Superior temporal gyrus (tissue), 1 donor: Measurements from ENCODE around the gene MYO1E.
"Not testable (repeated sequence)": the region's sequence is repeated elsewhere in the genome, so short reads cannot be mapped to it uniquely, and the experiment has no call there.

Experiments used
- DNase-seq: peaks from one replicate; pipeline ENCODE4 v3.0.0-alpha.2; 2016; ENCODE audit errors: extremely low spot score

Gene MYO1E

DNA sequence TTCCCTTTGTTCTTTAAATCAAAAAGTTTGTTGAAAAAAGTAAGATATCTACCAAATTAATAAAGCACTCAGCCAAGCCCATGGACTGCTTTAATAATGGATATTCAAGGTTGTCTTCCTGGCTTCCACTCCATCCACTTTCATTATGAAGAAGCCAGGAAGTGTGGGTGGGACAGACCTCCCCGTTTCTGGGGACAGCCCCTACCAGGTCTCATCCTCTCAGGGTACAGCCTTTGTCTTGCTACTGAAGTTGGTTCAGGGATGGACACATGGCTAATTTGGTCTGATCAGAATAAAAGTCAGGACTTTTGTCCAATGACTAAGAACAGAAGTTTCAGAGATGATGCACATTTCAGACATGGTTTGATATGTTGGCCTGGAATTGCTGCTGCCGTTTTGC is 235.1 kb downstream of the MYO1E start:
- no peak for DNase-seq

DNA sequence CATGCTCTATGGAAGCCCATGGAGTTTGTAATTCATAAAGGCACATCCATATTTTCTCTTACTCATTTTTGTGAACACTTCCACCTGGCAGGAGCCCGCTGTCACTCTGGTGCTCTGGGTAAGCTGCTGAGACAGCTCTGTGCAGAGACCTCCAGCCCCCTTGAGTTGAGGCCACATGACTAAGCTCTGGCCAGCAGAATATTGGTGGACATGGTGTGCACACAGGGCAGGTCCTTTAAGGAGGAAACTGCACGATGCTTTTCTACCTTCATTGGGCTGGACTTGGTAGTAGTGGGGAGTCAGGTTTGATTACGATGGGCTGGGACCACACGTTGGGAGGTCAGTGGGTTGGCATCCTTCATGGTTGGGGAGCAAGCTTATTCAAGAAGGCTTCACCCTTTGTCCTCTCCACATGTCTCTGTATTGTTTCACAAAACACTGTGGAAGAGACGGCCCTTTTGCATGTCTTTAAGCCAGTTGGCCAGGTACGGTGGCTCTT is 238.7 kb downstream of the MYO1E start:
- DNase-seq: no peak

DNA sequence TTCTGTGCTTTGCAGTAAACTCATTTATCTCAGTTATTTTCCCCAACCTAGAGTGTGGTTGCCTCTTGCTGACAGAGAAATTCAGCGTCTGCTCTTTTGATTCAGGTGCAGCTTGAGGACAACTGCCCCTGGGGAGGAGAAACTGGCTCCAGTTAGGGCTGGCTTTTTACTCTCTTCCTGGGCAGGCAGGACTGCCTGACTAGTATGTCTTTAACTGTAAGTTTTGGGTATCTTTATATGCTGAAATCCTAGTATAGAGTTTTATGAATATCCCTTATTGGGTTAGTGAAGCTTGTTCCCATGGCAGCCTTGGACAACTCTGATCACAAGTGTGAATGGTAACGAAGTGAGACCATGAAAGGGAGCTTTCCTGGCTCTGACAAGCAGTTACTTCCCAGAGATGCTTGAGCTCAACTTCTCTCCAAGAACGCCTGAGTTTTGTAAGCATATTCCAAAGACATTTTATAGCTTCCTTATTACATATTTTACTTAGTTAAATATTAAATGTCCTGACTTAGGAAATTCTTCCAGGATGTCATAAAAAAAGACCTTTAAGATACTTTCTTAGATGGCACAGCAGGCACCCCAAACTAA is 240.6 kb downstream of the MYO1E start:
- no peak for DNase-seq

DNA sequence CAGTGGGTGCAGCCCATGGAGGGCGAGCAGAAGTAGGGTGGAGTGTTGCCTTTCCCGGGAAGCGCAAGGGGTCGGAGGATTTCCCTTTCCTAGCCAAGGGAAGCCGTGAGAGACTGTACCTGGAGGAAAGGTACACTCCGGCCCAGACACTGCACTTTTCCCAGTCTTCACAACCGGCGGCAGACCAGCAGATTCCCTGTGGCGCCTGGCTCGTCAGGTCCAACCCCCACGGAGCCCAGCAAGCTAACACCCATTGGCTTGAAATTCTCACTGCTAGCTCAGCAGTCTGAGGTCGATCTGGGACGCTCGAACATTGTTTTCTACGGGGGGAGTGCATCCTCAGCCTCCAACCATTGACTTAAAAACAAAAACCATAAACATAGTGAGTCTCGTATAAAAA is 241.2 kb downstream of the MYO1E start:
- DNase-seq: no peak

DNA sequence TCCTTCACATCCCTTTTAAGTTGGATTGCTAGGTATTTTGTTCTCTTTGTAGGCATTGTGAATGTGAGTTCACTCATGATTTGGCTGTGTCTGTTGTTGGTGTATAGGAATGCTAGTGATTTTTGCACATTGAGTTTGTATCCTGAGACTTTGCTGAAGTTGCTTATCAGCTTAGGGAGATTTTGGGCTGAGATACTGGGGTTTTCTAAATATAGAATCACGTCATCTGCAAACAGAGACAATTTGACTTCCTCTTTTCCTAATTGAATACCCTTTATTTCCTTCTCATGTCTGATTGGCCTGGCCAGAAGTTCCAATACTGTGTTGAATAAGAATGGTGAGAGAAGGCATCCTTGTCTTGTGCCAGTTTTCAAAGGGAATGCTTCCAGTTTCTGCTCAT is 245.4 kb downstream of the MYO1E start:
- not testable (repeated sequence) for DNase-seq

DNA sequence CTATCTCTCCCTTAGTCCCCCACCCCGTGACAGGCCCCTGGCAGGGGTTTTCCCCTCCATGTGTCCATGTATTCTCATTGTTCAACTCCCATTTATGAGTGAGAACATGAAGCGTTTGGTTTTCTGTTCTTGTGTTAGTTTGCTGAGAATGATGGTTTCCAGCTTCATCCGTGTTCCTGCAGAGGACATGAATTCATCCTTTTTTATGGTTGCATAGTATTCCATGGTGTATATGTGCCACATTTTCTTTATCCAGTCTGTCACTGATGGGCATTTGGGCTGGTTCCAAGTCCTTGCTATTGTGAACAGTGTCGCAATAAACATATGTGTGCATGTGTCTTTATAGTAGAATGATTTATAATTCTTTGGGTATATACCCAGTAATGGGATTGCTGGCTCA is 247.0 kb downstream of the MYO1E start:
- not testable (repeated sequence) for DNase-seq

DNA sequence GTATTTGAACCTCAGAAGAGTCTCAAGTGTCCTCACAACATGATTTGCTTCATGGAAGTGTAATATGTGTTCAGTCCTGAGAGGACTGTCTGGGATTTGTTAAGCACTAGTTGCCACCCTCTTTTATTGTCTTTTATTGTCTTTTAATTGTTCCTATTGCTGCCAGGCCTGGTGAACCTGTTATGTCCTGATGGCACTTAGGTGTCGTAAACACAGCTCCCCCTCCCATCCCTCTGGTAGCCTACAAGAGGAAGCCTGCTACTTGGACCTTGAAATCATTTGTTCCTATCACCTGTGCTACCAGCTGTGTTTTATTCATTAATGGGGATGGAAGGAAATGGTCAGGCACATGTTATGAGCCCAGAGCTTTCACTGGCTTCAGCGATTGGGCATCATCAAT is 248.4 kb downstream of the MYO1E start:
- no peak for DNase-seq

DNA sequence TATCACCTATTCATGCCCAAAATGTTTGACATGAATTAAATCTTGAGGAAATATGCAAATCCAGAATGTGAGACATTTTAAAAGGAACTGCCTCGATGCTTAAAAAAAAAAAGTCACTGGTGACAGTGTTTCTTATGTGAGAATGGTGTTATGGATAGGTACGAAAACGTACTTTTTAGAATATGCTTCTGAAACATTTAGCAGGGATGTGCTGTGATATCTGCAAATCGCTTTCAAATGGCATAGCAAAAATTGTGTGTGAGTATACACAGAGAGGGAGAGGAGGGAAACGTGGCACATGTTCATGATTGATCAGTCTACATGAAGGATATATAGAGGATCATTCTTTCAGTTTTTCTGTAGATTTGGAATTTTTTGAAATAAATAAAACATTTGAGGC is 251.7 kb downstream of the MYO1E start:
- DNase-seq: no peak

DNA sequence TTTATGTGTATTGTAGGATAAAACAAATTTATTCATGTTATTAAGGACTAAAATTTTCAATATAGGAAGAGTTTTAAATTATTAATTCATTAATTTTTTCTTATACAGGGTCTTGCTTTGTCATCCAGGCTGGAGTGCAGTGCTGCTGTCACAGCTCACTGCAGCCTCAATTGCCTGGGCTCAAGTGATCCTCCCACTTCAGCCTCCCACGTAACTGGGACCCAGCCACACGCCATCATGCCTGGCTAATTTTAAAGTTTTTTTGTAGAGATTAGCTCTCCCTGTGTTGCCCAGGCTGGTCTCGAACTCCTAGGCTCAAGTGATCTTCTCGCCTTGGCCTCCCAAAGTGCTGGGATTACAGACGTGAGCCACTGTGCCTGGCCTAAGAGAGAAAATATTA is 253.0 kb downstream of the MYO1E start:
- no peak for DNase-seq

DNA sequence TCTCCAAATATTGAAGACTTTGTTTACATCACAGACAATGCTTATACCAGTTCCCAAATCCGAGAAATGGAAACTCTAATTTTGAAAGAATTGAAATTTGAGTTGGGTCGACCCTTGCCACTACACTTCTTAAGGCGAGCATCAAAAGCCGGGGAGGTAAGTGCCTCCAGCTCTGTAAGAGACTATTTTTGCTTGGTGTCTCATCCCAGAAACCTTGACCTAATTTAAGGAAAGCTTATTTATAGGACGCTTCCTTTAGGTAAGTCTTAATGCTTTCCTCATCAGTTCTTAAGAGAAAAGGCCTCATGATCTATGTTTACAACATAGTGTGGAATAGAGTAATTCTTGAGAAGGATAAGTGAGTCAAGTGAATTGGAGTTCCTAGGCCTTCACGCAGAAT is 255.9 kb downstream of the MYO1E start:
- no peak for DNase-seq

DNA sequence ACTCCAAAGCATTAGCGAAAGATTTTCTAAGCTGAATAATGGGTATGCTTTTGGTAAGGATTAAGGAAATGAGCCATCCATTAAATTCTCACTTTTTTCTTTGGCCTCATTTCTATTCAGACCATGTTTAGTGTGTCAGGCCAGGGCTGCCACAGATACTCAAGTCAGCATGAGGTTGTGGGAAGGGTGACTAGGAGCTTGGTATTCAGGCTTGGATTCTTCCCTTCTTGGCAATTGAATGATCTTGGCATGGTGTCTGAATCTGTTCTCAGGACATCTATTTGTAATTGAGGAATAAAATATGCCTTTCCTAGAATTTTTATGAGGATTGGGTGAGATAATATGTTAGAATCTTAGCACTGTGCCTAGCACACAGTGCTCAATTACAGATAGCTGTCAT is 256.5 kb downstream of the MYO1E start:
- no peak for DNase-seq

DNA sequence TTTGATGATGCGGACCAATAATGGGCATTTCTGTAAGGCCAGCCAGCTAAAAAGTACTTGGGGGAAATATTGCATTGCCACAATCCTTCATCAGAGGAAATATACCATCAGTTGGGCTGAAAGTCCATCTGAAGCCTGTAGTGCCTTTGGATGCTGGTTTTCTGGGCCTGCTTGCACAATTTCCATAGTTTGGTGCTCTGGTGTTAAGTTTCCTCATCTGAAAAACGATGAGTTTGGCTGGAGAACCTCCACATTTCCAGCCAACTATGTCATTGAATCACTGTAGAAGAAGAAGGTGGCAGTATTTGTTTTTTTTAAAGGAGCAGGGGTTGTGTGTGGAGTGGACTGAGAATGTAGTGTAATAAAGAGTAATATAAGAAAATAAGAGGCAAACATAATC is 257.6 kb downstream of the MYO1E start:
- DNase-seq: no peak

DNA sequence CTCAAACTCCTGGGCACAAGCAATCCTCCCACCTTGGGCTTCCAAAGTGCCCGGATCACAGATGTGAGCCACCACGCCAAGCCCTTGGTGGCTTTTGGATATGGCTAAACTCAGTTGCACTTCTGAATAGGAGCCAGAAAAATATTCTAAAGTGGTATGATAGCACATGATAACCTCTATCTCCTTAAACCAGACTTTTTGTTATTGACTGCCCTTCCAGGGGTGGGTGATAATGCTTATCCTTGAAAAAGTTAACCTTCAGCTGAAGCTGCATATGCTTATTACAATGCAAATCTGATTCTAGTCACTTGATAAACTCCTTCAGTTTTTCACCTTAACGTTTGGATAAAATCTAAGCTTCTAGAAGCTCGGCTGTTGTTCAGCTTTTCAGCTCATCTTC is 261.4 kb downstream of the MYO1E start:
- DNase-seq: no peak

DNA sequence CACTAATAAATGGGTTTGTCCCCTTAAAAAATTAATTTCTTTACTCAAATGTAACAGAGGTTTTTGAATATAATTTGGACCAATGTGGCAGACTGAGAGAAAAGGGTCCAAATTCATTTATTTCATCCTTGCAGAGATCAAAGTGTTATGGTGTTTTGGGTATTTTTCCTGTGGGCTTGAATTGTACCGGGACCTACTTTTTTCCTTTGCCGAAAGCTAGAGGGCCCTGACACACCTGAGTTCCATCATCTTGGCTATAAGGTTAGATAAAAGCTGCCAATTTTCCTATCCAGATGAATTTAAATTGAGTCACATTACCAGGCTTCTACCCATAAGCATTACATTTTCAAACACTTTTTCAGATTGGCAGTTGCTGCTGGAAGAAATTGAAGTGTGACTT is 266.8 kb downstream of the MYO1E start:
- no peak for DNase-seq

DNA sequence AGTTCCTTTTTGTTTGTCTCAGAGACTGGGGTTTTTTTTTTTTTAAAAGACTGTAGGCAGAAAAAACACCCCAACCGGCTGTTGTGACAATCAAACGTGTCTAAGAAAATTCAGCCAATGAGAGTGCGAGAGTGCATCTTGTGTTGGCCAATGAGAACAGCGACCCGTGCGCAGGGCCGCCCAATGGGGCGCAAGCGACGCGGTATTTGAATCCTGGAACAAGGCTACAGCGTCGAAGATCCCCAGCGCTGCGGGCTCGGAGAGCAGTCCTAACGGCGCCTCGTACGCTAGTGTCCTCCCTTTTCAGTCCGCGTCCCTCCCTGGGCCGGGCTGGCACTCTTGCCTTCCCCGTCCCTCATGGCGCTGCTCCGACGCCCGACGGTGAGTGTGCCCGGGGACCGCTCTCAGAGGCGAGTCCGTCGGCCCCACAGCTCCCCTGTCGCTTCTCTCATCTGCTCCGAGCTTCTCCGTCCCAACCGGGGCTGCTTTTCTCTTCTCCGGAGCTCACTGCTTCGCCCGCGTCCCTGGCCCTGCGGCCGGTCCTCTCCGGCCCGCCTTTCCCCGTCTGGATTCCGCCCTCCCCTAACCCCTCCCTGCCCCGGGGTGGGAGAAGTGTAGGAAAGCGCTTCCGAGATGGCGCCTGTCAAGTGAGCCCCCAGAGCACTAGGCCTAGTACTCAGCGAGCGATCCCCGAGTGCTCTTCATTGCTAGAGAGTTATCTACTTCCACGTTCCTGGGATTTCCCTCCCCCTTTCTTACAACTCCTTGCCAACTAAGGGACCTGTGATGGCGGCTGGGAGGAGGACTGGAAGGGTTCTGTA is 267.5 kb downstream of the MYO1E start, which contains the start of gene CCNB2:
Gene CCNB2, plus strand, starts transcription at position 235 of the 821 bp plus-strand sequence. Its CDS starts 123 bp downstream, at position 358.
- DNase-seq: peak; percentile 97

DNA sequence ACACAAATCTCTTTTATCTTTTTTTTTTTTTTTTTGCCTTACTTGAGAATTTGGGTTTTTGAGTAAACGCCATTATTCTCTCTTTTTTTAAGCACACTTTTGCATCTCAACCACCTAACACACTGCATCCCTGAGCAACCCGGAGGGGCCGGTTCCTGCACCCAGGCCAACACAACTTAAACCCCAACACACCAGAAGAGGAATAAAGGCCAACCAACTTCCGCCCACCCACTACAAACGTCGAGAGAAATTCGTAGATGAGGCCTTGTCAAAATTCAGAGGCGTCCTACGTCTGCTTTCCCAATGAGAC is 268.1 kb downstream of the MYO1E start:
- DNase-seq: no peak

DNA sequence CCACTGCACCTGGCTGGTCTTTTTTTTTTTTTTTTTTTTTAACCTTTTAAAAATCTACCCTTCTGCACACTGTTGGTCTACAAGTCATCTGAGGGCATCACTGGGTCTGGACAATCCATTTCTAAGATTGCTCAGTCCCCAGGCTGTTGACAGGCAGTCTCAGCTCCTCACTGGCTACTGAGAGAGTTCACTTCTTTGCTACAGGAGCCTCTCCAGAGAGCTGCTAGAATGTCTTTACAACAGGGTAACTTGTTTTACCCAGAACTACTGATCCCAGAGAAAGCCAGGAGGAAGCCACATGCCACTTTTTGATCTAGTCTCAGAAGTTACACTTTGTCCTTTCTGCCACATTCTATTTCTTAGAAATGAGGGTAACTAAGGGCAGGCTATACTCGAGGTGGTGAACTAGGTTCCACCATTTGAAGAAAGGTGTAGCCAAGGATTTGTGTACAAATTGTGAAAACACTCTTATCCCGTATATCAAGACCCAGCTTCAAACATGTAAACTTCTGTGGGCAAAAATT is 273.4 kb downstream of the MYO1E start:
- DNase-seq: no peak

DNA sequence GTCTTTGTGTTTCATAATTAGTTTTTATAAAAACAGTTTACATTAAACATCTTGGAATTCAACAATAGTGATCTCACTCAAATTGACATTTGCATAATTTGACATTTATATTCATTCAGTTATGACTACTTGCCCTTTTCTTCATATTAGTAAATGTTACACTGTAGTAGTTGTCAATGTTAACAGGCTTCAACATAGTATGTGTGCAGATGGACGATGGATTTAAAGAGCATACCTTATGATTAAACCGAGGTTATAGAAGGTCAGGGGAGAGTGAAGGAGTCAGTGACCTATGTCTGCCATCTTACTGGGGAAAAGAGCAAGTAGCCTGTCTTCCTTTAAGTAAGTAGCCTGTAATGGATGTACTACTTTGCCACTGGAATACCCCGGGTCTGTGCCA is 276.2 kb downstream of the MYO1E start:
- no peak for DNase-seq

DNA sequence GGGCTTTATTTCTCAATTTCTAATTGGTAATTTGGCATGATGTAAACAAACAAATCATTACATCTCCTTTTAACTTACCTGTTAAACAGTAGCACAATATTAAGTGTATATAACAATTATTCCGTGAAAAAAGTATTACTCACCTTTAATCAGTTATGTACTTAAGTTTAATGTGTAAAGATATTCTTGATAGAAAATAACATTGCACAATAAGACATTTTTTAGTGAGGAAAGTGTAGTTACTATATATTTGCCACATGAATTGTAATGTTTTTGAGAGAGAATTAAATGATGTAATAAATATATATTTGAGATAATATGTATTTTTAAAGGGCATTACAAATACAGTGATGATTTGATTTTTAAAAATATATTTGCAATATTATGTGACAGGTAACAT is 278.6 kb downstream of the MYO1E start:
- no peak for DNase-seq

DNA sequence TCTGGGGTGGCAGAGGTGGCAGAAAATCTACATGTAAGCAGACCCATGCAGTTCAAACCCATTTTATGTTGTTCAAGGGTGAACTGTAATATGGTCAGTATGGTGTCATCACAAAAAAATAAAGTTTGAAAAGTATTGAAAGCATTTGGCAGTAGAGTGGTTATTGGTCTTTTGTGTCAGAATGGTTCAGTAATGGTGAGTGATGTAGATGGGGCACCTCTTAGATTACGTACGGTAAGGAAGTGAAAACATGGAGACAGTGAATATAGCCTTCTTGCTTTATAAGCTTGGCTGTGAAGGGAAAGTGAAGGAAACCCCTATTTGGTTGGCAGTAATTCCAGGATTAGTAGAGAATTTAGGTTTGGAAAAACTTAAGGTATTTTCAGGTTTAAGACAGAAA is 284.9 kb downstream of the MYO1E start:
- no peak for DNase-seq
